Measurements from ENCODE around the gene GRWD1.

The GRWD1 gene

DNA sequence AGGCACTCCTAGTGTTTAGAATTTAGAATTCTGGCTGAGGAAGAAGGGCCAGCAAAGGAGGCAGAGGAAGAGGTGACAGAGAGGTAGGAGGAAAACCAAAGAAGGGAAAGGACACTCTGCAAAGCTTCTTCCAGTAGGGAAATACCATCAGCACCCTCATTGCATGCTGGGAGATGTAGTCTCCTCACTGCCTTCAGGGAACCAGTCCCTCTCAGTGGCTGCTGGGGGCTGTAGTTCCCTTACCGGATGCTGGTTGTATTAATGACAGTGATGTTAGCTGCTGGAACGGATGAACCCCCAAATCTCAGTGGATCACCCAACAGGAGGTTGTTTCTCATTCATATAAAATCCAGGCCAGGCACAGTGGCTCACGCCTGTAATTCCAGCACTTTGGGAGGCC, 42.2 kb upstream of the GRWD1 start (continued):
- TF ChIP-seq ZNF654 (tag by site-specific recombination; IDR thresholded peaks at IDR 0.05; ENCODE audit: low read depth): no peak

DNA sequence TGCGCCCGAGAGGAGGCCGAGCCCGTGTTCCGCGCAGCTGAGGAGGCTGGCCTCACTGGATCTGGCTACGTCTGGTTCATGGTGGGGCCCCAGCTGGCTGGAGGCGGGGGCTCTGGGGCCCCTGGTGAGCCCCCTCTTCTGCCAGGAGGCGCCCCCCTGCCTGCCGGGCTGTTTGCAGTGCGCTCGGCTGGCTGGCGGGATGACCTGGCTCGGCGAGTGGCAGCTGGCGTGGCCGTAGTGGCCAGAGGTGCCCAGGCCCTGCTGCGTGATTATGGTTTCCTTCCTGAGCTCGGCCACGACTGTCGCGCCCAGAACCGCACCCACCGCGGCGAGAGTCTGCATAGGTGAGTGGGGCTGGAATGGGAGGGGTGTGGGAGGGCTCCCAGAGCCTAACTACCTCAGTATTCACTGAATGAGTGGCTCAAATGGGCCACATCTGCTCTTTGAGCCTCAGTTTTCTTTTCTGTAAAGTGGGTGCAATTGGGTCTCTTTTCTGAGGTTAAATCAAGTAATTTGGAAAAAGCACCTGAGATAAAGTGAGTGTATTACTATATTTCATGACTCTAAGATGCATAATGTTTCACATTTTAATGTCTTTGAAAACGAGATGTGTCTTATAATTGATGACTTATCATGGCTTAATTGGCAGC, 40.6 kb upstream of the GRWD1 start:
- Histone ChIP-seq H3K4me3 (ENCODE audit: low read depth, low read length) (no peak overlapping the region), H3K36me3 (ENCODE audit: control insufficient read depth in 2 of 2, insufficient read depth in 1 of 2, low read length in 2 of 2) (no peaks in the 10 kb centered on the region), H3K4me1 (ENCODE audit: control insufficient read depth, insufficient read depth, low read length) (no peaks in the 10 kb centered on the region), H3K9me3 (ENCODE audit: control insufficient read depth, insufficient read depth, low read depth, low read length) (no peaks in the 10 kb centered on the region), H3K27ac (ENCODE audit: extremely low read depth, low read depth, low read length) (no peak overlapping the region)
- POLR2A ChIA-PET: no interaction called here
- TF ChIP-seq ZNF548 (tag by site-specific recombination; IDR thresholded peaks at IDR 0.05): no peak
- no peak for TF ChIP-seq SETDB1 (IDR thresholded peaks at IDR 0.05; ENCODE audit: insufficient read length, low read length)
- TF ChIP-seq ZFHX2 (tag by site-specific recombination; conservative IDR thresholded peaks at IDR 0.05): no peak
- TF ChIP-seq, protein P1, sequence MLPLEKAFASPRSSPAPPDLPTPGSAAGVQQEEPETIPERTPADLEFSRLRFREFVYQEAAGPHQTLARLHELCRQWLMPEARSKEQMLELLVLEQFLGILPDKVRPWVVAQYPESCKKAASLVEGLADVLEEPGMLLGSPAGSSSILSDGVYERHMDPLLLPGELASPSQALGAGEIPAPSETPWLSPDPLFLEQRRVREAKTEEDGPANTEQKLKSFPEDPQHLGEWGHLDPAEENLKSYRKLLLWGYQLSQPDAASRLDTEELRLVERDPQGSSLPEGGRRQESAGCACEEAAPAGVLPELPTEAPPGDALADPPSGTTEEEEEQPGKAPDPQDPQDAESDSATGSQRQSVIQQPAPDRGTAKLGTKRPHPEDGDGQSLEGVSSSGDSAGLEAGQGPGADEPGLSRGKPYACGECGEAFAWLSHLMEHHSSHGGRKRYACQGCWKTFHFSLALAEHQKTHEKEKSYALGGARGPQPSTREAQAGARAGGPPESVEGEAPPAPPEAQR (tag by site-specific recombination; IDR thresholded peaks at IDR 0.05): no peak
- no peak for TF ChIP-seq ZNF391 (tag by site-specific recombination; IDR thresholded peaks at IDR 0.05; ENCODE audit: borderline replicate concordance, low read depth)
- TF ChIP-seq AEBP2 (tag by site-specific recombination; IDR thresholded peaks at IDR 0.05; ENCODE audit: borderline replicate concordance): no peak
- TF ChIP-seq REST (tag by site-specific recombination; IDR thresholded peaks at IDR 0.05): no peak
- no peak for TF ChIP-seq ZNF549 (tag by site-specific recombination; IDR thresholded peaks at IDR 0.05)
- no peak for TF ChIP-seq HOXC10 (CRISPR knock-in tag; IDR thresholded peaks at IDR 0.05)
- TF ChIP-seq, protein P2, sequence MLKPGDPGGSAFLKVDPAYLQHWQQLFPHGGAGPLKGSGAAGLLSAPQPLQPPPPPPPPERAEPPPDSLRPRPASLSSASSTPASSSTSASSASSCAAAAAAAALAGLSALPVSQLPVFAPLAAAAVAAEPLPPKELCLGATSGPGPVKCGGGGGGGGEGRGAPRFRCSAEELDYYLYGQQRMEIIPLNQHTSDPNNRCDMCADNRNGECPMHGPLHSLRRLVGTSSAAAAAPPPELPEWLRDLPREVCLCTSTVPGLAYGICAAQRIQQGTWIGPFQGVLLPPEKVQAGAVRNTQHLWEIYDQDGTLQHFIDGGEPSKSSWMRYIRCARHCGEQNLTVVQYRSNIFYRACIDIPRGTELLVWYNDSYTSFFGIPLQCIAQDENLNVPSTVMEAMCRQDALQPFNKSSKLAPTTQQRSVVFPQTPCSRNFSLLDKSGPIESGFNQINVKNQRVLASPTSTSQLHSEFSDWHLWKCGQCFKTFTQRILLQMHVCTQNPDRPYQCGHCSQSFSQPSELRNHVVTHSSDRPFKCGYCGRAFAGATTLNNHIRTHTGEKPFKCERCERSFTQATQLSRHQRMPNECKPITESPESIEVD (tag by site-specific recombination; IDR thresholded peaks at IDR 0.05): no peak
- TF ChIP-seq ZNF2 (tag by site-specific recombination; IDR thresholded peaks at IDR 0.05): no peak
- TF ChIP-seq ZNF510 (tag by site-specific recombination; IDR thresholded peaks at IDR 0.05; ENCODE audit: insufficient replicate concordance): no peak
- no peak for TF ChIP-seq ZNF23 (tag by site-specific recombination; IDR thresholded peaks at IDR 0.05; ENCODE audit: borderline replicate concordance)
- CTCF ChIA-PET: interaction anchor here (0.7 to 7.0 kb wide), 4 partner anchors 9 to 85 kb away, joined by 4 to 69 read pairs (median 6); partner anchors contain the start of gene KDELR1

DNA sequence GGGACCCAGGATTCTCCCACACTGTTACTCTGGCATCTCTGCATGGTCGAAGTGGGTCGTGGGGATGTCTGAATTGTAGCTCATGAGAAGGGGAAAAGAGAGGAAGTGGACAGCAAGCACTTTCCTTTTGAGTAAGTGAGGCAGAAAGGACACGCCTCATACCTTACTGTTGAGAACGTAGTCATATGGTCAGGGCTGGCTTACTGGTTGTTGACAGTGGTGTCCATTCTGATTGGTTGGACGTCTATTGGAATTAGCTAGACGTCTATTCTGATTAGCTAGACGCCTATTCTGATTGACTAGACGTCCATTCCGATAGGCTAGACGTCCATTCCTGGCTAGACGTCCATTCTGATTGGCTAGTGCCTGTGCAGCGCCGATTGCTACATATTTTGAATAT, 39.9 kb upstream of the GRWD1 start:
- ChIA-PET POLR2A (no interaction called here), CTCF (interaction anchor here (0.6 to 7.0 kb wide), 3 partner anchors 9 to 23 kb away, joined by 3 to 69 read pairs (median 4); partner anchors contain the start of gene KDELR1)
- Histone ChIP-seq H3K9me3 (ENCODE audit: control insufficient read depth, insufficient read depth, low read depth, low read length) (no peaks in the 10 kb centered on the region), H3K27ac (ENCODE audit: extremely low read depth, low read depth, low read length) (no peak overlapping the region), H3K4me3 (ENCODE audit: low read depth, low read length) (no peak overlapping the region), H3K36me3 (ENCODE audit: control insufficient read depth in 2 of 2, insufficient read depth in 1 of 2, low read length in 2 of 2) (no peaks in the 10 kb centered on the region), H3K4me1 (ENCODE audit: control insufficient read depth, insufficient read depth, low read length) (no peaks in the 10 kb centered on the region)
- TF ChIP-seq ZNF791 (tag by site-specific recombination; IDR thresholded peaks at IDR 0.05): no peak

Measured in HEK293 (cell line).